ENCODE measurements around the gene MICALL1. TPM values are rescaled to one million over a fixed set of nuclear protein-coding genes. Genes with fewer than 3 reads are reported as not detected.

MICALL1 gene
- total RNA-seq, 1 experiment from 2014 or later = 47.2 TPM

DNA sequence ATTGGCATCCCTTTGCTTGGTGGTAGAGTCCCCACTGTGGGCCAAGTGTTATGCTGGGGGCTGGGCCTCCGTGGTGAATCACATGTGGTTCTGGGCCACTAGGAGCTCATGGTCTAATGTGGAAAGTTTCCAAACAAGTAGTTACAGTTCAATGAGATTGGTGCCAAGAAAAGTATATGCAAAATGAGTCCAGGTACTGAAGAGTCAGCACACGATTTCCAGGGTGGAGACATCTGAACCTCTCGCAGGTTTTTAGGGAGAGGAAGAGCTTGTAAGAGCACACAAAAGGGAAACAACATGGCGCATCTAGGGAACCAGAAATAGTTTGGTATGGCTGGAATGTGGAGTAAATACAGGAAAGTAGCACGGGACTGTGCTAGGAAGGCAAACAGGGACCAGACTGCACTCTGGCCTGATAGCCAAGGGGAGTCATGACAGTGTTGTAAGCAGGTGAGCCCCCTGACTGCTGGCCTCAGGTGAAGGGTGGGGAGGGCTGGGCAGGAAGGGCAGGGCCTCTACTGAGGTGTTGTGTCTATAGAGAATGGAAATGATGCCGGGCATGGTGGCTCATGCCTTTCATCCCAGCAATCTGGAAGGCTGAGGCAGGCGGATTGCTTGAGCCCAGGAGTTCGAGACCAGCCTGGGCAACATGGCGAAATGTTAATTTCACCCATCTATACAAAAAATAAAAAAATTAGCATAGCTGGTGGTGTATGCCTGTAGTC lies 60.0 kb downstream of the MICALL1 start:
- peaks cover 46% of the 10 kb centered on the region for H3K36me3 Mint-ChIP-seq
- no peak for DNase-seq (ENCODE audit: low spot score)
- H3K9me3 Mint-ChIP-seq = peaks cover 5% of the 10 kb centered on the region; the same call in 1 of the 2 replicates
- no peak overlapping the region for H3K4me3 Mint-ChIP-seq
- H3K4me1 Mint-ChIP-seq = peaks cover 10% of the 10 kb centered on the region
- TF ChIP-seq NFATC4 (CRISPR knock-in tag; IDR thresholded peaks at IDR 0.05) (no peak), PRRX2 (CRISPR knock-in tag; IDR thresholded peaks at IDR 0.05) (no peak), GABPB1 (CRISPR knock-in tag; IDR thresholded peaks at IDR 0.05) (no peak), JAZF1 (CRISPR knock-in tag; IDR thresholded peaks at IDR 0.05) (no peak), ZNF416 (CRISPR knock-in tag; IDR thresholded peaks at IDR 0.05) (no peak), MXD4 (CRISPR knock-in tag; IDR thresholded peaks at IDR 0.05; ENCODE audit: borderline replicate concordance) (no peak)
- TF ChIP-seq, protein P1, sequence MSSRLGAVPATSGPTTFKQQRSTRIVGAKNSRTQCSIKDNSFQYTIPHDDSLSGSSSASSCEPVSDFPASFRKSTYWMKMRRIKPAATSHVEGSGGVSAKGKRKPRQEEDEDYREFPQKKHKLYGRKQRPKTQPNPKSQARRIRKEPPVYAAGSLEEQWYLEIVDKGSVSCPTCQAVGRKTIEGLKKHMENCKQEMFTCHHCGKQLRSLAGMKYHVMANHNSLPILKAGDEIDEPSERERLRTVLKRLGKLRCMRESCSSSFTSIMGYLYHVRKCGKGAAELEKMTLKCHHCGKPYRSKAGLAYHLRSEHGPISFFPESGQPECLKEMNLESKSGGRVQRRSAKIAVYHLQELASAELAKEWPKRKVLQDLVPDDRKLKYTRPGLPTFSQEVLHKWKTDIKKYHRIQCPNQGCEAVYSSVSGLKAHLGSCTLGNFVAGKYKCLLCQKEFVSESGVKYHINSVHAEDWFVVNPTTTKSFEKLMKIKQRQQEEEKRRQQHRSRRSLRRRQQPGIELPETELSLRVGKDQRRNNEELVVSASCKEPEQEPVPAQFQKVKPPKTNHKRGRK (CRISPR knock-in tag; IDR thresholded peaks at IDR 0.05; ENCODE audit: borderline replicate concordance) = no peak
- TF ChIP-seq, protein P2, sequence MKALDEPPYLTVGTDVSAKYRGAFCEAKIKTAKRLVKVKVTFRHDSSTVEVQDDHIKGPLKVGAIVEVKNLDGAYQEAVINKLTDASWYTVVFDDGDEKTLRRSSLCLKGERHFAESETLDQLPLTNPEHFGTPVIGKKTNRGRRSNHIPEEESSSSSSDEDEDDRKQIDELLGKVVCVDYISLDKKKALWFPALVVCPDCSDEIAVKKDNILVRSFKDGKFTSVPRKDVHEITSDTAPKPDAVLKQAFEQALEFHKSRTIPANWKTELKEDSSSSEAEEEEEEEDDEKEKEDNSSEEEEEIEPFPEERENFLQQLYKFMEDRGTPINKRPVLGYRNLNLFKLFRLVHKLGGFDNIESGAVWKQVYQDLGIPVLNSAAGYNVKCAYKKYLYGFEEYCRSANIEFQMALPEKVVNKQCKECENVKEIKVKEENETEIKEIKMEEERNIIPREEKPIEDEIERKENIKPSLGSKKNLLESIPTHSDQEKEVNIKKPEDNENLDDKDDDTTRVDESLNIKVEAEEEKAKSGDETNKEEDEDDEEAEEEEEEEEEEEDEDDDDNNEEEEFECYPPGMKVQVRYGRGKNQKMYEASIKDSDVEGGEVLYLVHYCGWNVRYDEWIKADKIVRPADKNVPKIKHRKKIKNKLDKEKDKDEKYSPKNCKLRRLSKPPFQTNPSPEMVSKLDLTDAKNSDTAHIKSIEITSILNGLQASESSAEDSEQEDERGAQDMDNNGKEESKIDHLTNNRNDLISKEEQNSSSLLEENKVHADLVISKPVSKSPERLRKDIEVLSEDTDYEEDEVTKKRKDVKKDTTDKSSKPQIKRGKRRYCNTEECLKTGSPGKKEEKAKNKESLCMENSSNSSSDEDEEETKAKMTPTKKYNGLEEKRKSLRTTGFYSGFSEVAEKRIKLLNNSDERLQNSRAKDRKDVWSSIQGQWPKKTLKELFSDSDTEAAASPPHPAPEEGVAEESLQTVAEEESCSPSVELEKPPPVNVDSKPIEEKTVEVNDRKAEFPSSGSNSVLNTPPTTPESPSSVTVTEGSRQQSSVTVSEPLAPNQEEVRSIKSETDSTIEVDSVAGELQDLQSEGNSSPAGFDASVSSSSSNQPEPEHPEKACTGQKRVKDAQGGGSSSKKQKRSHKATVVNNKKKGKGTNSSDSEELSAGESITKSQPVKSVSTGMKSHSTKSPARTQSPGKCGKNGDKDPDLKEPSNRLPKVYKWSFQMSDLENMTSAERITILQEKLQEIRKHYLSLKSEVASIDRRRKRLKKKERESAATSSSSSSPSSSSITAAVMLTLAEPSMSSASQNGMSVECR (CRISPR knock-in tag; IDR thresholded peaks at IDR 0.05; ENCODE audit: borderline replicate concordance) = no peak
- TF ChIP-seq, protein P3, sequence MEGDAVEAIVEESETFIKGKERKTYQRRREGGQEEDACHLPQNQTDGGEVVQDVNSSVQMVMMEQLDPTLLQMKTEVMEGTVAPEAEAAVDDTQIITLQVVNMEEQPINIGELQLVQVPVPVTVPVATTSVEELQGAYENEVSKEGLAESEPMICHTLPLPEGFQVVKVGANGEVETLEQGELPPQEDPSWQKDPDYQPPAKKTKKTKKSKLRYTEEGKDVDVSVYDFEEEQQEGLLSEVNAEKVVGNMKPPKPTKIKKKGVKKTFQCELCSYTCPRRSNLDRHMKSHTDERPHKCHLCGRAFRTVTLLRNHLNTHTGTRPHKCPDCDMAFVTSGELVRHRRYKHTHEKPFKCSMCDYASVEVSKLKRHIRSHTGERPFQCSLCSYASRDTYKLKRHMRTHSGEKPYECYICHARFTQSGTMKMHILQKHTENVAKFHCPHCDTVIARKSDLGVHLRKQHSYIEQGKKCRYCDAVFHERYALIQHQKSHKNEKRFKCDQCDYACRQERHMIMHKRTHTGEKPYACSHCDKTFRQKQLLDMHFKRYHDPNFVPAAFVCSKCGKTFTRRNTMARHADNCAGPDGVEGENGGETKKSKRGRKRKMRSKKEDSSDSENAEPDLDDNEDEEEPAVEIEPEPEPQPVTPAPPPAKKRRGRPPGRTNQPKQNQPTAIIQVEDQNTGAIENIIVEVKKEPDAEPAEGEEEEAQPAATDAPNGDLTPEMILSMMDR (IDR thresholded peaks at IDR 0.05) = no peak
- TF ChIP-seq, protein P4, sequence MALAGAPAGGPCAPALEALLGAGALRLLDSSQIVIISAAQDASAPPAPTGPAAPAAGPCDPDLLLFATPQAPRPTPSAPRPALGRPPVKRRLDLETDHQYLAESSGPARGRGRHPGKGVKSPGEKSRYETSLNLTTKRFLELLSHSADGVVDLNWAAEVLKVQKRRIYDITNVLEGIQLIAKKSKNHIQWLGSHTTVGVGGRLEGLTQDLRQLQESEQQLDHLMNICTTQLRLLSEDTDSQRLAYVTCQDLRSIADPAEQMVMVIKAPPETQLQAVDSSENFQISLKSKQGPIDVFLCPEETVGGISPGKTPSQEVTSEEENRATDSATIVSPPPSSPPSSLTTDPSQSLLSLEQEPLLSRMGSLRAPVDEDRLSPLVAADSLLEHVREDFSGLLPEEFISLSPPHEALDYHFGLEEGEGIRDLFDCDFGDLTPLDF (CRISPR knock-in tag; IDR thresholded peaks at IDR 0.05) = no peak
- TF ChIP-seq, protein P5, sequence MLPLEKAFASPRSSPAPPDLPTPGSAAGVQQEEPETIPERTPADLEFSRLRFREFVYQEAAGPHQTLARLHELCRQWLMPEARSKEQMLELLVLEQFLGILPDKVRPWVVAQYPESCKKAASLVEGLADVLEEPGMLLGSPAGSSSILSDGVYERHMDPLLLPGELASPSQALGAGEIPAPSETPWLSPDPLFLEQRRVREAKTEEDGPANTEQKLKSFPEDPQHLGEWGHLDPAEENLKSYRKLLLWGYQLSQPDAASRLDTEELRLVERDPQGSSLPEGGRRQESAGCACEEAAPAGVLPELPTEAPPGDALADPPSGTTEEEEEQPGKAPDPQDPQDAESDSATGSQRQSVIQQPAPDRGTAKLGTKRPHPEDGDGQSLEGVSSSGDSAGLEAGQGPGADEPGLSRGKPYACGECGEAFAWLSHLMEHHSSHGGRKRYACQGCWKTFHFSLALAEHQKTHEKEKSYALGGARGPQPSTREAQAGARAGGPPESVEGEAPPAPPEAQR (CRISPR knock-in tag; IDR thresholded peaks at IDR 0.05) = no peak
- no peaks in the 10 kb centered on the region for H3K27me3 Mint-ChIP-seq (ENCODE audit: low read depth)
- ATAC-seq = no peak
- CTCF ChIA-PET = interaction anchor here (0.7 to 2.9 kb wide), 6 partner anchors 12 to 147 kb away, joined by 3 to 16 read pairs (median 3); partner anchors contain the start of genes C22orf23 and POLR2F
- no peak overlapping the region; the same call in 1 of the 2 replicates for H3K27ac Mint-ChIP-seq
- POLR2A ChIA-PET = no interaction called here

DNA sequence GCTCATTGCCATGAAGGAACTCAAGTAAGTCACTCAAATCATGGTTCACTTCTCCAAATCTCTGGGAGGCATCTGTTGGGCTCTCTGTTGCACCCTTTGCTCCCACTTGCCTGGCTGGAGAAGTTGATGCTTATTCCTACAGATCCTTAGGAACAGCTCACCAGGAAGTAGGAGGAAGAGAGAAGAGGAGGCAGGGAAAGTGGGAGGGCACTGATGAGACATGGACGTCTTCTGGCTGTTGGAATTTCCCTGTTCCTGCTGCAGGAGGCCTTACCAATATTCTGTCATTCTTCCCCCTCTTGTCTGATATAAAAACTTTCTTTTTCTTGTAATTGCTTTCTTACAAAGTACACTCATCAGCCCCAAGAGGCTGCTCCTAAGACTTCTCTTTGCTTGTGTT lies 61.0 kb downstream of the MICALL1 start:
- H3K27ac Mint-ChIP-seq = no peak overlapping the region
- POLR2A ChIA-PET = no interaction called here

More for the DNA sequence above, 61.0 kb downstream of the MICALL1 start:
- Mint-ChIP-seq H3K4me3 (no peak overlapping the region), H3K4me1 (peaks cover 19% of the 10 kb centered on the region), H3K27me3 (ENCODE audit: low read depth) (no peaks in the 10 kb centered on the region), H3K9me3 (peaks cover 5% of the 10 kb centered on the region; the same call in 1 of the 2 replicates), H3K36me3 (peaks cover 35% of the 10 kb centered on the region)
- ATAC-seq (no peak), DNase-seq (ENCODE audit: low spot score) (no peak)
- TF ChIP-seq ZNF671 (CRISPR knock-in tag; IDR thresholded peaks at IDR 0.05) (no peak), ESRRA (CRISPR knock-in tag; IDR thresholded peaks at IDR 0.05; ENCODE audit: borderline replicate concordance) (no peak), KAT7 (CRISPR knock-in tag; IDR thresholded peaks at IDR 0.05; ENCODE audit: borderline replicate concordance) (no peak), FOXJ3 (CRISPR knock-in tag; IDR thresholded peaks at IDR 0.05; ENCODE audit: borderline replicate concordance) (no peak)
- TF ChIP-seq, protein P6, sequence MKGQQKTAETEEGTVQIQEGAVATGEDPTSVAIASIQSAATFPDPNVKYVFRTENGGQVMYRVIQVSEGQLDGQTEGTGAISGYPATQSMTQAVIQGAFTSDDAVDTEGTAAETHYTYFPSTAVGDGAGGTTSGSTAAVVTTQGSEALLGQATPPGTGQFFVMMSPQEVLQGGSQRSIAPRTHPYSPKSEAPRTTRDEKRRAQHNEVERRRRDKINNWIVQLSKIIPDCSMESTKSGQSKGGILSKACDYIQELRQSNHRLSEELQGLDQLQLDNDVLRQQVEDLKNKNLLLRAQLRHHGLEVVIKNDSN (CRISPR knock-in tag; IDR thresholded peaks at IDR 0.05) = no peak
- CTCF ChIA-PET = interaction anchor here (1.3 to 1.5 kb wide), 2 partner anchors 33 to 148 kb away, joined by 3 read pairs; no protein-coding TSS in a partner anchor

Data from WTC11 (cell line).